BLaER1 treated with 17β-estradiol and CSF1 and Interleukin-3, amounts not matched to agents 10 nM and 100 nM (cell line): ENCODE data around the gene ANLN.
"Not testable (repeated sequence)": the region's sequence is repeated elsewhere in the genome, so short reads cannot be mapped to it uniquely, and the experiment has no call there.

Experiments used
- H3K27ac ChIP-seq, 11 experiments: shearing (Covaris generic); formaldehyde crosslinking; 2 replicates each; pipeline ENCODE4 v1.8.1; 2022
- H3K27me3 ChIP-seq, 11 experiments: shearing (Covaris generic); formaldehyde crosslinking; 2 replicates each; pipeline ENCODE4 v1.8.1; 2022
- H3K36me3 ChIP-seq, 11 experiments: shearing (Covaris generic); formaldehyde crosslinking; 2 replicates each; pipeline ENCODE4 v1.8.1; 2022
- H3K4me1 ChIP-seq, 10 experiments: shearing (Covaris generic); formaldehyde crosslinking; 2 replicates each; pipeline ENCODE4 v1.8.1; 2022
- H3K4me2 ChIP-seq, 11 experiments: shearing (Covaris generic); formaldehyde crosslinking; 2 replicates each; pipeline ENCODE4 v1.8.1; 2022
- H3K4me3 ChIP-seq, 10 experiments: shearing (Covaris generic); formaldehyde crosslinking; 2 replicates each; pipeline ENCODE4 v1.8.1; 2022
- H3K9ac ChIP-seq, 11 experiments: shearing (Covaris generic); formaldehyde crosslinking; 2 replicates each; pipeline ENCODE4 v1.8.1; 2022
- H3K9me3 ChIP-seq, 11 experiments: shearing (Covaris generic); formaldehyde crosslinking; replicated peaks in 1 of 11; 2 replicates each; pipeline ENCODE4 v1.8.1; 2022
- H4K20me1 ChIP-seq, 11 experiments: shearing (Covaris generic); formaldehyde crosslinking; 2 replicates each; pipeline ENCODE4 v1.8.1; 2022
- Cebpa-rat ChIP-seq, 11 experiments: shearing (Covaris generic); IDR thresholded peaks; 2 replicates each; pipeline ENCODE4 v1.8.1; 2022

ANLN gene

DNA sequence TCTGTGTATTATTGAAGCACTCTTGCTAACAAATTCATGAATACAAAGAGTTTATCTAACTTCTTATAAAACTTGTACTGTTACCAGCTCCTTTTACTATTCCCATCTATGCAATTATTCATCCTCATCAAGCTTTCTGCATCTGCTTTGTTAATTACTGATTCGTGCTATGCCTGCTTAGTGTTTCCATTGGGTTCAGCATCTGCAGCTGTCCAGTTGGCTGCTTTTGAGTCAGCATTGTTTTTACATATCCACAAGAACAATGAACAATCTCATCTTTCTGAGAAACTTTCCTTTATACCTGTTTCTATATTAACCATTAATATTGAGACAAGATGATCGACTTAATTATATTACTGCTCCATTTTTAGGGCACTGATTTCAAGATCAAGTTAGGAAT is 19.6 kb upstream of the ANLN start:
- H3K27me3 ChIP-seq, result peaks cover 4 to 16% (median 11%) of the 10 kb centered on the region in 11 experiments
- no peak overlapping the region for H3K4me2 ChIP-seq
- no peak overlapping the region for H3K4me3 ChIP-seq
- TF ChIP-seq Cebpa-rat (IDR thresholded peaks at IDR 0.05), result no peak
- no peaks in the 10 kb centered on the region for H4K20me1 ChIP-seq
- no peaks in the 10 kb centered on the region for H3K9me3 ChIP-seq
- H3K27ac ChIP-seq, result no peak overlapping the region
- H3K36me3 ChIP-seq, result no peaks in the 10 kb centered on the region
- H3K4me1 ChIP-seq, result peaks cover 0 to 9% (median 6%) of the 10 kb centered on the region in 10 experiments; a peak in 8 of 20 replicates
- H3K9ac ChIP-seq, result no peak overlapping the region

DNA sequence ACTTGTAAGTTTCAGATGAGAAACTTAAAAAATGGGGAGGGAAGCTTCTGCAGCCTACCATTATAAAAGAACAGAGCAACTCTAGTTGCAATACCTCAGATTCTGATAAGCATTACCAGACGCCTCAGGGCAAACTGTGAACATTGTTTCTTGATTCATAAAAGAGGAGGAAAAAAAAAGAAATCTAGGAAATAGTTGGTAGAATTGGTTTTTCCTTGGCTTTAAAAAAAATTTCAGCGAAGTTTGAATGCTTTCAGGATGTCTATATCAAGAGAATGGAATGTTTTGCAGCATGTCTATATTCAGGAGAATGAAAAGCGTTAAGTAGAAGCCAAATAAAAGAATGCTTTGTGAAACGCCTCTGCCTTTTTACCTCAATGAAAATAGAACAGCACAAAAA is 17.5 kb upstream of the ANLN start:
- Histone ChIP-seq H3K9ac (no peak overlapping the region), H3K4me2 (no peak overlapping the region), H3K4me3 (no peak overlapping the region)

DNA sequence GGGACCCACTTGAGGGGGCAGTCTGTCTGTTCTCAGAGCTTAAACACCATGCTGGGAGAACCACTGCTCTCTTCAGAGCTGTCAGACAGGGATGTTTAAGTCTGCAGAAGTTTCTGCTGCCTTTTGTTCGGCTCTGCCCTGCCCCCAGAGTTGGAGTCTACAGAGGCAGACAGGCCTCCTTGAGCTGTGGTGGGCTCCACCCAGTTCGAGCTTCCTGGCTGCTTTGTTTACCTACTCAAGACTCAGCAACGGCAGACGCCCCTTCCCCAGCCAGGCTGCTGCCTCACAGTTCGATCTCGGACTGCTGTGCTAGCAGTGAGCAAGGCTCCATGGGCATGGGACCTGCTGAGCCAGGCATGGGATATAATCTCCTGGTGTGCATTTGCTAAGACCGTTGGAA is 11.1 kb upstream of the ANLN start:
- not testable (repeated sequence) for H3K27ac ChIP-seq, H3K4me1 ChIP-seq, H3K9ac ChIP-seq, H4K20me1 ChIP-seq, H3K27me3 ChIP-seq, H3K9me3 ChIP-seq, H3K36me3 ChIP-seq, H3K4me3 ChIP-seq
- peak overlapping the region in 1 of 11 experiments; percentile 28; a peak in 1 of 22 replicates for H3K4me2 ChIP-seq

More for the DNA sequence above, 17.5 kb upstream of the ANLN start:
- no peaks in the 10 kb centered on the region for H3K9me3 ChIP-seq
- H3K4me1 ChIP-seq, result peaks cover 0 to 5% (median 4%) of the 10 kb centered on the region in 10 experiments; a peak in 5 of 20 replicates
- no peaks in the 10 kb centered on the region for H4K20me1 ChIP-seq
- no peaks in the 10 kb centered on the region for H3K36me3 ChIP-seq
- no peaks in the 10 kb centered on the region for H3K27me3 ChIP-seq
- no peak for TF ChIP-seq Cebpa-rat (IDR thresholded peaks at IDR 0.05)
- no peak overlapping the region for H3K27ac ChIP-seq

DNA sequence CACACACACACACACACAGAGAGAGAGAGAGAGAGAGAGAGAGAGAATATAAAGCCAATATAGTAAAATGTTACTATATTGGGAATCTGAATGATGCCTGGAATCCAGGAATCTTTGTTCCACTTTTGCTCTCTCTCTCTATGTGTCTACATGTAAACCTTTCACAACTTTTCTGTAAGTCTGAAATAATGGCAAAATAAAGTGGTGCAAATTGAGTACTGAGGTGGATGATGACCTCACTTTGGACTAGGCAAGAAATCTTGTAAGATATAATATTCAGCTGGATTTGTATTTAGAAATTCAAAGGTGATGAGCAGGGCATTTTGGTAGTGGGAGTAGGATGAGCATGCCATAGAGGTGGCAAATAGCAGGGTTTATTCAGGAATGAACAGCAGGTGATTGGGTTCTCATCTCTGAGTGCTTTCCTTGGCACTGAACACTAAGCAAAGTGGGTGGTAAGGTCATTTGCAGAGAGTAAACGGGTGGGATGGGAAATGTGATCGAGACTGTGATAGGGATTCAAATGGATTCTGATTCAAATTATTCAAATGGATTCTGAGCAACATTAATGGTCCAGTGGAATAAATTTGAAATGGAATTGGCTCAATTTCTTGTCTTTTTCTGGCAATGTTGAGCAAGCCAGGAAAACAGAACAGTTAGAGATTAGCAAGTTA is 9.7 kb upstream of the ANLN start:
- H3K4me3 ChIP-seq, result no peak overlapping the region
- no peaks in the 10 kb centered on the region for H3K36me3 ChIP-seq
- H3K4me1 ChIP-seq, result peaks cover 0 to 6% (median 0%) of the 10 kb centered on the region in 10 experiments; a peak in 2 of 20 replicates
- H4K20me1 ChIP-seq, result no peaks in the 10 kb centered on the region
- no peak overlapping the region for H3K9ac ChIP-seq
- no peak for TF ChIP-seq Cebpa-rat (IDR thresholded peaks at IDR 0.05)
- no peak overlapping the region for H3K4me2 ChIP-seq
- H3K9me3 ChIP-seq, result peaks cover 0 to 6% (median 0%) of the 10 kb centered on the region in 11 experiments; a peak in 3 of 22 replicates
- no peak overlapping the region for H3K27ac ChIP-seq
- no peaks in the 10 kb centered on the region for H3K27me3 ChIP-seq

DNA sequence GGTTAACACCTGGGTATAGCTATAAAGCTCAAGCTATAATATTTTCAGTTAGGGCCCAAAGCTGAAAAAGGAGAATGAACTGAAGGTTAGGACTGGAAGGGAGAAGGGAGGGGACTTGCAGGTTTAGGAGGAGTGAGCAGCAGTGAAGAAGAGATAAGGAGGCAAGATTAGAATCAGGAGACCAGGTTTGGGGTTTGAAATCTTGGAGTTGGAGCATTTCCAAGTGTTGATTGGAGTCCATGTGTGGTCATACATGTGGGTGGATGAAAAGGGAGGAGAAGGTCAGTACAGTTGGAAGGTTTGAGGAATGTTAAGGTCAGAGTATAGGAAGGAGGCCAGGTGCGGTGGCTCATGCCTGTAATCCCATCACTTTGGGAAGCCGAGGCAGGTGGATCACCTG is 8.6 kb upstream of the ANLN start:
- no peak overlapping the region for H3K9ac ChIP-seq
- no peak overlapping the region for H3K4me3 ChIP-seq
- no peak overlapping the region for H3K4me2 ChIP-seq
- peaks cover 0 to 6% (median 0%) of the 10 kb centered on the region in 11 experiments; a peak in 3 of 22 replicates for H3K9me3 ChIP-seq
- TF ChIP-seq Cebpa-rat (IDR thresholded peaks at IDR 0.05), result no peak
- H4K20me1 ChIP-seq, result no peaks in the 10 kb centered on the region
- H3K4me1 ChIP-seq, result peaks cover 0 to 6% (median 0%) of the 10 kb centered on the region in 10 experiments; a peak in 2 of 20 replicates
- H3K36me3 ChIP-seq, result no peaks in the 10 kb centered on the region
- no peak overlapping the region for H3K27ac ChIP-seq
- H3K27me3 ChIP-seq, result no peaks in the 10 kb centered on the region

DNA sequence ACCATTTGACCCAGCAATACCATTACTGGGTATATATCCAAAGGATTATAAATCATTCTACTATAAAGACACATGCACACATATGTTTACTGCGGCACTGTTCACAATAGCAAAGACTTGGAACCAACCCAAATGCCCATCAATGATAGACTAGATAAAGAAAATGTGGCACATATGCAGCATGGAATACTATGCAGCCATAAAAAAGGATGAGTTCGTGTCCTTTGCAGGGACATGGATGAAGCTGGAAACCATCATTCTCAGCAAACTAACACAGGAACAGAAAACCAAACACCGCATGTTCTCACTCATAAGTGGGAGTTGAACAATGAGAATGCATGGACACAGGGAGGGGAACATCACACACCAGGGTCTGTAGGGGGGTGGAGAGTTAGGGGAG is 6.4 kb upstream of the ANLN start:
- not testable (repeated sequence) for H3K27ac ChIP-seq, H3K4me2 ChIP-seq, H3K4me1 ChIP-seq, H4K20me1 ChIP-seq, H3K4me3 ChIP-seq, H3K9ac ChIP-seq, H3K27me3 ChIP-seq, H3K36me3 ChIP-seq, H3K9me3 ChIP-seq

DNA sequence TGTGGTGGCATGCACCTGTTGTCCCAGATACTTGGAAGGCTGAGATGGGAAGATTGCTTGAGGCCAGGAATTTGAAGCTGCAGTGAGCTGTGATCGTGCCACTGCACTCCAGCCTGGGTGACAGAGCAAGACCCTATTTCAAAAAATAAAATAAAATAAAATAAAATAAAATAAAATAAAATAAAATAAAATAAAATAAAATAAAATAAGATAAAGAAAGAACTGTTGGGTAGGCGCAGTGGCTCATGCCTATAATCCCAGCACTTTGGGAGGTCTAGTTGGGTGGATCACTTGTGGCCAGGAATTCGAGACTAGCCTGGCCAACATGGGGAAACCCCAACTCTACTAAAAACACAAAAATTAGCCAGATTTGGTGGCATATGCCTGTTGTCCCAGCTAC is 4.0 kb upstream of the ANLN start:
- not testable (repeated sequence) for H3K9me3 ChIP-seq, H4K20me1 ChIP-seq, H3K27me3 ChIP-seq, H3K4me2 ChIP-seq, H3K4me3 ChIP-seq, H3K27ac ChIP-seq, H3K4me1 ChIP-seq, H3K36me3 ChIP-seq, H3K9ac ChIP-seq

DNA sequence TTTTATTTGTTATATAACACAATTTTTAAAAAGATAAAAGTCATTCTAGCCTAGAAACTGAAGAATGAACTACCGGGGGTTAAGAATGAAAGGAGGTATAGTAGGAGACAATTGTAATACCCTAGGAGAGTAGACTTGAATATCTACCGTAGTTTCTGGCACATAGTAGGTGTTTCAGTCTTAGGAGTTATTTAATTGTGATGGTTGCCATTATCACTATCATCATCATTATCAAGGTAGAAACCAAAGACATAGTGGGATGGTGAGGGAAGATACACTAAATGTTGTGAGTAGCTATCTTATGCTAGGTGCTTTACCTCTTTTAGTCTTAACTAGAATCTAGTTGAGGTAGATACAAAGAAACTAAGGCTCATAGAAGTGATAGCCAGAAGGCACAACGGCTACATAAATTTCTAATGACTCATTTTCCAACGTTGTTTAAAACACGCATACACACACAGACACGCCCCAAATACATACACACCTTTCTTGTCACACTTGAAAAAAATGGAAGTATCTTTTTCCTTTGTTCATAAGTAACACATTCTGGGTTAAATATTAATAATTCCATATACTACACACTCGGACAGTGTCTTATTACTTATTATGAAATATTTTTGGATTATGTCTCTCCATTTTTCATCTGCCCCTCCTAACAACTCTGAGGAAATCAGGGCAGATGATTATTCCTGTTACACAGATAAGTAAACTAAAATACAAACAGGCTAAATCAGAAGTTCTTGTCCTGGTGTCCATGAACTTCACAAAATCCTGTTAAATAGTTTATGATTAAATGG is 2.0 kb upstream of the ANLN start:
- no peak overlapping the region for H3K4me2 ChIP-seq
- peaks cover 0 to under 1% (median 0%) of the 10 kb centered on the region in 11 experiments; a peak in 2 of 22 replicates for H3K36me3 ChIP-seq
- TF ChIP-seq Cebpa-rat (IDR thresholded peaks at IDR 0.05), result no peak

DNA sequence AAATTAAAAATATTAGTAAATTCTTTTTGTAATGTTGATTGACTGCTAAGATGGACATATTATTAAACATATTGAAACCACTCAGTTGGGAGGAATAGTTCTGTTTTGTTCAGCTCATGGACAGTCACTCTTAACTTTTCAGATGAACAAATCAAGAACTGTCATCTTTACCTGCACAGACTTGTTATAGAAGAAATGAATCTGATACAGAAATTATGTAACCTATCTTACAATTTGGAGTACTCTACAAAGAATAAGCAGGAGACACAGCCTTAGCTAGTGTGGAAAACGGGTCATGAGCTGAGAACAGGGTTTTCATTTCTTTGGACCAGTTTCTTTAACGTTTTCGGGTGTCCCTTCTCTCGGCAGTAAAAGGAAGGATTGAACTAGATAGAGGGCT is 1.2 kb upstream of the ANLN start:
- no peaks in the 10 kb centered on the region for H3K9me3 ChIP-seq
- no peak for TF ChIP-seq Cebpa-rat (IDR thresholded peaks at IDR 0.05)
- 0 out of 22 replicates have a peak overlapping the region, but pooled peaks of 1 of the 11 experiments have one; percentile 90 for H3K9ac ChIP-seq
- no peak overlapping the region for H3K4me3 ChIP-seq
- no peaks in the 10 kb centered on the region for H3K27me3 ChIP-seq
- H3K4me2 ChIP-seq, result peak overlapping the region in 5 of 11 experiments; percentile 62 to 88 (median 84); a peak in 7 of 22 replicates
- H3K27ac ChIP-seq, result peak overlapping the region in 8 of 11 experiments; percentile 77 to 93 (median 88); a peak in 13 of 22 replicates
- peaks cover 18 to 34% (median 27%) of the 10 kb centered on the region in 10 experiments for H3K4me1 ChIP-seq
- H3K36me3 ChIP-seq, result peaks cover 0 to 8% (median 2%) of the 10 kb centered on the region in 11 experiments; a peak in 7 of 22 replicates
- H4K20me1 ChIP-seq, result peaks cover 0 to 19% (median 0%) of the 10 kb centered on the region in 11 experiments; a peak in 8 of 22 replicates

More for the DNA sequence above, 2.0 kb upstream of the ANLN start:
- no peak overlapping the region; a peak in 1 of 22 replicates for H3K27ac ChIP-seq
- H3K4me3 ChIP-seq, result no peak overlapping the region
- peaks cover 0 to 12% (median 0%) of the 10 kb centered on the region in 11 experiments; a peak in 4 of 22 replicates for H4K20me1 ChIP-seq
- H3K9me3 ChIP-seq, result no peaks in the 10 kb centered on the region
- H3K9ac ChIP-seq, result no peak overlapping the region
- H3K27me3 ChIP-seq, result no peaks in the 10 kb centered on the region
- peaks cover 13 to 26% (median 20%) of the 10 kb centered on the region in 10 experiments for H3K4me1 ChIP-seq
